ENCODE data around the gene FBXW8.

The FBXW8 gene

DNA sequence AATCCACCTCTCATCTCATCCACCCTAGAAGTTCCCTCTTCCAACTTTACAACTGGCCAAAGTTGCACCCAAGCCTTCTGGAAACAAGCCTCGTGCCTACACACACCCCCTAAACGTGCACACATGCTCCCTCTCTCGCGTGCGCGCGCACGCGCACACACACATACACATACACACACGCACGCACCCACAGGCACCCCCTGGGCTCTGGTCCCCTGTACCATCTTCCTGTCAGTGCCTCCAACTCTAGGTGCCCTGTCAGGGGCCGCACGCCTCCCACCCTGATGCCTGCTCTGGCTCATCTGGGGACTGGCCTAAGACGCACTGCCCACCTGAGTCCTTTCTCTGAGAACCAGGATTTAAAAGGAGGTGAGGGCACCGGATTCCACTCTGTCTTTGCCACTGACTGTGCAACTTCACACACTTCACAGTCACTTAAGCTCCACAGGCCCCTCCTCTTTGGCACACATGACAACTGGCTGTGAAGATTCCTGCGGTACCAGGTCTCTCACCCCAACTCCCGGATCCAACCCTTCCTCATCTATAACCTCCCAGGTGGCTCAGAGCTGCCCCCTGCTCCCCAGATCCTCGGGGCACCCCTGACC, 142.9 kb downstream of the FBXW8 start:
- peak in 2 of 4 experiments; percentile 29 to 34 for DNase-seq

- DNase-seq = no peak
Observed at GRCh38 chr12:117054279-117054678, 143.5 kb downstream of the FBXW8 start.

GRCh38 chr12:117057626-117058025, 146.9 kb downstream of the FBXW8 start:
- DNase-seq = peak; percentile 30 to 58 (median 48)

DNA sequence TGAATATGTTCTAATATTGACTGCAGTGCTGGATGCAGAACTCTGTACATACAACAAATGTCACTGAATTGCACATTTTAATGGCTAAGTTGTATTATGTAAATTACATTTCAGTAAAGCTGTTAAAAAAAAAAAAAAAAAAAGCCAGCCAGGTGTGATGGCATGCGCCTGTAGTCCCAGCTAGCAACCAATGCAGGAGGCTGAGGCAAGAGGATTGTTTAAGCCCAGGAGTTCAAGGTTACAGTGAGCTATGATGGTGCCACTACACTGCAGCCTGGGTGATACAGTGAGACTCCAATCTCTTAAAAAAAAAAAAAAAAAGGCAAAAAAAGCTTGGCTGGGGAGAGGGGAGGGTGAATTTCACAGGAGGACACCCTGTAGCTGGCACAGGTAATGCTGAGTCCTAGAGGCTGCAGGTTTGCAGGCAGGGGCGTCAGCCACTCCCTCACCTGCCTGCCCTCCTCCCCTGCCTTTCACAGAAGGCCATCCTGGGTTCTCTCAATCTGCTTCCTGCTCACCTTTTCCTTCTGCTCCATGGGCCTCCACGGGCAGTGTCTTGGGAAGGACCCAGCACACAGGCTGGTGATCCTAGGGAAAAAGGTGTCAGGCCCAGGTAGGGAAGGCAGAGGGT, 147.8 kb downstream of the FBXW8 start:
- DNase-seq = no peak

- no peak for DNase-seq
Observed at GRCh38 chr12:117059156-117059555, 148.4 kb downstream of the FBXW8 start.

GRCh38 chr12:117060246-117060928, 149.6 kb downstream of the FBXW8 start:
- DNase-seq = peak; percentile 62 to 81 (median 62)

DNA sequence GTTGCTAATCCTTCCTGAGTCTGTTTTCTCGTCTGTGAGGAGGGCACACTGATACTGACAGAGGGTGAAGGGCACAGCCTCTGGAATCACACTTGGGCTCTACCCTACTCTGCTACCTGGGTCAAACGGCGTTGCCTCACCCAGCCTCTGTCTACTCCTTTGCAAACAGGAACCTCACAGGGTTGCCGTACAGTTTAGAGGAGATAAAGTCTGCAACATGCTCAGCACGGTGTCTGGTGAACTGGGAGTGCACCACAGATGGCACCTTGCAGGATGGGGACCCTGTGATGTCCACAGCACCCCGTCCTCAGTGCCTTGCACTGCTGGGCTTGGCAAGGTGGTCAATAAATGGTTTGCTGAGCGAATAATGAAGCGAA, 150.2 kb downstream of the FBXW8 start:
- DNase-seq = peak; percentile 17 to 39 (median 34)

DNA sequence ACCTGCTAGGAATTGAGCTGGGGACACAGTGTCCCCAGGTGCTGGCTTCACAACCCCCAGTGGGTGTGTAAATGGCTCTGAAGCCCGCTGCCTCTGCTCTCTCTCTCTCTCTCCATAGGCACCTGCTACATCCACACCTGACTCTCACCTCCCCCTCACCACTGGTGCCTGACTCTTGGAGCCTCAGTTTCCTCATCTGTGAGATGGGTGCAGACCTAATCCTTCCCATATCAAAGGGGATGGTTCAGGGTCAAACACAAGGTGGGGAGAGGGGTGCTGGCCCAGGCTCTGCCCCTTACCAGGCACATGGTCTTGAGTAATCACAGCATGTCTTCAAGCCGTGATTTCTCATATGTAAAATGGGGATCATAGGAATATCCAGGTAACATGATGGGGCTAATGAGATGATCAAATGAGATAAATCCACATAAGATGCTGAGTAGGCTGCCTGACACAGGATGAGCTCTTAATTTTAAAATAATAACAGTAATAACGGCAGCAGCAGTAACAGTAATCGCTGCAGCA, 150.9 kb downstream of the FBXW8 start:
- DNase-seq = no peak

DNA sequence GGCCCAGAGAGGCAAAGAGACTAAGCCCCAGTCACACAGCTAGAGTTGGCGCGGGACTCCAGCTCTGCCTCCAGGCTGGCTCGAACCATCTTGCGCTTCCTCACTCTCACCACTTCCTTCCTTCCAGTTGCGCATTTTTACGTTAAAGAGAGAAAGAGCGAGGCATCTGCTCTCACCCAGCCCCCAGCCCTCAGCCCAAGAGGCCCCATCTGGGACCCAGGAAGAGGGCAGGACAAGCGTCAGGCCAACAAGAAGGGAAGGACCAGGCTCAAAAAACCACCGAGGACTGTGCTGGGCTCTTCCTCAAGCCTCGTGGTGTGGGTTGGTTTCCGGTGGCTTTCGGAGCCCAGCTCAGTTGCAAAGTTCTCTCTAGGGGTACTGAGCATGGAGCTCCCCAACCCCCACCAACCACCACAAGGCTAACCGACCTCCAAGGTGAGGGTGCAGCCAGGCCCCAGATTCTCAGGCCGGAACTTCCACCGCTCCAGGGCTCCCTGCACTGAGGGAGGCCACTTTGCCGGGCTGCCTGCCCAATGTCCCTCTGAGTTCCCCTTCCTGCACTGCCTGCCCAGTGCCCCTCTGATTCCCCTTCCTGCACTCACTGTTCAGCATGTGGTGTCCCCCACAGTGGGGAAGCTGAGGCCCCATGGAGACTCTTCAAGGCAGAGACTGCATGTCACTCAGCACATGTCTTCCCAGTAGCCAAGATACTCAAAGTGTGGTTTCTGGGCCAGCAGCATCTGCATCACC, 152.6 kb downstream of the FBXW8 start:
- peak; percentile 79 to 90 (median 86) for DNase-seq

DNA sequence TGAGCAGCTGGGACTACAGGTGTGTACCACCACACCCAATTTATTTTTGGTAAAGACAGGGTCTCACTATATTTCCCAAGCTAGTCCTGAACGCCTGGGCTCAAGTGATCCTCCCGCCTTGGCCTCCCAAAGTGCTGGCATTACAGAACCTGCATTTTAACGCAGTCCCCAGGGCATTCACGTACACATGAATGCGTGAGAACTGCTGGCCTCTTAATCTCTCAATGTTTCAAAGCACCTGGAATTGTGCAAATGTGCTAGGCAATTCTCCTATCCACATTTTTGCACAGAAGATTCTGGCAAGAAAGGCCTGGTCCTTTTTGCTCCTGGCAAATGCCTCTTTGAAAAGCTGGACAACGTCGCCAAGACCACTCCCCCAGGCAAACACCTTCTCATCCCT, 153.3 kb downstream of the FBXW8 start:
- no peak for DNase-seq

- no peak for DNase-seq
Observed at GRCh38 chr12:117064596-117064995, 153.8 kb downstream of the FBXW8 start.

DNA sequence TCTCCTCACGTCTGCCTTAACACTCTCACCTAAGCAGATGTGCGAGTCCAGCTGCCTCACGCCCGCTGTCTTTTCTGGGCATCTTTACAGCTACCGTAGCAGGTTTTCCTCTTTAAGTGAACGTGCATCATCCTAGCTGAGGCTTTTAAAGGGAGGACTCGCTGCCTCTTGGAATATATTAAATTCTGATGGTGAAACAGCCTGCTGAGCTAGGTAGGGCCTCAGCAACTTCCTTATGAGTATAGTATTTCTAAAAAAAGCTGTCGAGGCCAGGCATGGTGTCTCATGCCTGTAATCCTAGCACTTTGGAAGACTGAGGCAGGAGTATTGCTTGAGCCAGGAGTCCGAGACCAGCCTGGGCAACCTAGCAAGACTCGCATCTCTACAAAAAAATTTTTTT, 156.3 kb downstream of the FBXW8 start:
- no peak for DNase-seq

GRCh38 chr12:117067638-117068037, 156.9 kb downstream of the FBXW8 start:
- peak in 2 of 4 experiments; percentile 29 to 32 for DNase-seq

GRCh38 chr12:117068492-117068891, 157.7 kb downstream of the FBXW8 start:
- no peak for DNase-seq

DNA sequence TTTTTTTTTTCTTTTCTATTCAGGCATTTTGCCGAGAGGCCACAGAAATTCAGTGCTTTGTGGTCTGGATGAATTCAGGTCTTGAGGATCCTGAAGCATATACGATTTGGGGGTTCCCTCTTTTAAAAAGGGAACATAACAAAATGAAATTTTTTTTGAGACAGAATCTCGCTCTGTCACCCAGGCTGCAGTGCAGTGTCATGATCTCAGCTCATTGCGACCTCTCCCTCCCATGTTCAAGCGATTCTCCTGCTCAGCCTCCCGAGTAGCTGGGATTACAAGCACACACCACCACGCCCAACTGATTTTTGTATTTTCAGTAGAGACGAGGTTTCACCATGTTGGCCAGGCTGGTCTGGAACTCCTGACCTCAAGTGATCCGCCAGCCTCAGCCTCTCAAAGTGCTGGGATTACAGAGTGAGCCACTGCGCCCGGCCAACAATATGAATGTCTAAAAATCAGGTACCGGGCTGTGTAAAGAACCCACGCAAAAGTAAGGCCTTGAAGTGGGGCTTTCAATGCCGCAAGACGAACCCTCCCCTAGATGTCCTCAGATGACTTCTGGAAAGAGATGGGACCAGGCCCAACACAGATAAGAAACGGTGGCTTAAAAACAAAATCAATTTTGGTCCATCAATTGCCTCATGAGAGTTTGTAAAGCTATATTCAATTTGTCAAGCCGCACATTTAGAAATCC, 158.5 kb downstream of the FBXW8 start:
- DNase-seq = peak; percentile 41 to 70 (median 62)

- peak; percentile 72 to 86 (median 82) for DNase-seq
Observed at GRCh38 chr12:117069926-117070900, 159.5 kb downstream of the FBXW8 start.

DNA sequence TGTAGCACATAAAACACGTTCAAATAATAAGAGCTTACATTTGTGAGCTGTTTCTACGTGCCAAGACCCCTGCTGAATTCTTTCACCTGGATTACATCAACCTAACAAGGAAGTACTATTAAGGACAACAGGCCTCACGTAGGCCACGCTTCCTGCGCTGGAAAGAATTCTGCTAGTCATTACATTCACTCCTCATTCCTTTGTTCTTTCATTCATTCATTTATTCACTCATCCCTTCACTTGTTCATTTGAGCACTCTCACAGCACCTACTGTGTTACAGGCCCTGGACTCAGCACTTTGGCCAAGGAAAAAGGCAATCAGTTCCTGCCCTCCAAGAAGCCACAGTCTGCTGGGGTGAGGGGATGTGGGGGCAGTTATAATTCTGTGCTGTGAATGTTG, 160.3 kb downstream of the FBXW8 start:
- no peak for DNase-seq

DNA sequence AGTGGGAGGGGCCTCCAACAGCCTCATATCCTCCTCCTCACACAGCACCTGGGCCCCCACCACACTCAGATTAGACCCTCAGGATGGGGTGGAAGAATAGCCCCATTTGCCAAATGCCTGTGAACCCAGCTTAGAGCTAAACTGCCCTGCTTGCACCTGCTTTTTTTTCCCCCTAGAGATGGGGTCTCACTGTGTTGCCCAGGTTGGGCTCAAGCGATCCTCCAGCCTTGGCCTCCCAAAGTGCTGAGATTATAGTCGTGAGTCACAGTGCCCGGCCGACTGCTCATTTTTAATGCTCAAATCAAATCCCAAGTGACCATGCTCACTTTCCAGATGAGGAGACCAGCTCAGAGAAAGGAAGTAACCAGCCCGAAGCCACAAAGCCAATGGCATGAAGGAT, 161.4 kb downstream of the FBXW8 start:
- no peak for DNase-seq

DNA sequence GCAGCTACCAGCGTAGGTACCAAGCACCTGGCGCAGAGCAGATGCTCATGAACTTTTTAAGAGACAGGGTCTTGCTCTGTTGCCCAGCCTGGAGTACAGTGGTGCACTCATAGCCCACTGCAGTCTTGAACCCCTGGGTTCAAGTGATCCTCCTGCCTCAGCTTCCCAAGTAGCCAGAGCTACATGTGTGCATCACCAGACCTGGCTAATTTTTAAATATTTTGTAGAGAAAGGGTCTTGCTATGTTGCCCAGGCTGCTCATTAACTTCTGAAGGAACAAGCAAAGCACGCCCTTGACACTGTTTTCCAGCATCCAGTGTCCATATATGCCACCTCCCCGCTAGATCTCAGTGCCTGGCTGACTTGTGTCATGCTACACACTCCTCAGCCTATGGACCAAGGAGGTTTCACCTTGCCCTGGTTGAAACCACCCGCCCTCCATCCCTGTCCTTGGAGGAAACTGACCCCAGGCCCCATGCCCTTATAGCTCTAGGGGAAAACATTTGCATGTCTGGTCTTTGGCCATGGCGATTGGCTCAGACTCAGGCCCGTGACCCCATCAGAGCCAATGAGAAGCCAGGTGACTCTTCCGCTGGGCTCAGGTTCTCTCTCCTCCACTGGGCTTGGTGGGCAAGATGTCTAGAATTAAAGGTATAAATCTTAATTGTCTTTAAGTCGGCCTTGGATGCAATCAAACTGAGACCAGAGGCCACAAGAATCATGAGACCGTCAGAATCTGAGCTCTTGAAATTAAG, 162.2 kb downstream of the FBXW8 start:
- no peak for DNase-seq

GRCh38 chr12:117073611-117074010, 162.9 kb downstream of the FBXW8 start:
- no peak for DNase-seq
